ENCODE results near the gene PRSS53. TPM values are rescaled to one million over a fixed set of nuclear protein-coding genes. Genes with fewer than 3 reads are reported as not detected.
A peak's percentile ranks its signal among the peaks of the same experiment; 100 is the strongest.

PRSS53 gene
- polyA plus RNA-seq, 4 donors = 1.2 to 4.7 (median 1.7) TPM

- no peaks in the 10 kb centered on the region for H3K9me3 ChIP-seq (ENCODE audit: control insufficient read depth in 2 of 2, insufficient read depth in 1 of 2, low read depth in 1 of 2, low read length in 1 of 2)
- no peaks in the 10 kb centered on the region for H3K27me3 ChIP-seq (ENCODE audit: control insufficient read depth in 3 of 3, insufficient read depth in 3 of 3, low read length in 3 of 3)
- DNase-seq (no peak), FAIRE-seq (no peak)
- H3K27ac ChIP-seq (ENCODE audit: low read depth in 1 of 3, low read length in 2 of 3) = no peak overlapping the region
- H3K4me1 ChIP-seq (ENCODE audit: control insufficient read depth in 3 of 3, insufficient read depth in 2 of 3, low read depth in 1 of 3, low read length in 2 of 3) = no peaks in the 10 kb centered on the region
- H3K36me3 ChIP-seq (ENCODE audit: control insufficient read depth in 3 of 3, insufficient read depth in 2 of 3, low read depth in 1 of 3, low read length in 3 of 3) = peaks cover 0 to 35% (median 8%) of the 10 kb centered on the region in 3 donors
- 94 to 96% (median 95%) methylated on average over 9 of the region's 9 CpGs for WGBS, 3 donors
- no peak overlapping the region for H3K4me3 ChIP-seq (ENCODE audit: low read depth in 1 of 3, low read length in 3 of 3)
Observed at GRCh38 chr16:31063495-31063842, 25.3 kb downstream of the PRSS53 start.

- Histone ChIP-seq H3K4me1 (ENCODE audit: control insufficient read depth in 3 of 3, insufficient read depth in 2 of 3, low read depth in 1 of 3, low read length in 2 of 3) (no peaks in the 10 kb centered on the region), H3K27ac (ENCODE audit: low read depth in 1 of 3, low read length in 2 of 3) (no peak overlapping the region), H3K27me3 (ENCODE audit: control insufficient read depth in 3 of 3, insufficient read depth in 3 of 3, low read length in 3 of 3) (no peaks in the 10 kb centered on the region), H3K36me3 (ENCODE audit: control insufficient read depth in 3 of 3, insufficient read depth in 2 of 3, low read depth in 1 of 3, low read length in 3 of 3) (peaks cover 0 to 43% (median 8%) of the 10 kb centered on the region in 3 donors), H3K4me3 (ENCODE audit: low read depth in 1 of 3, low read length in 3 of 3) (no peak overlapping the region), H3K9me3 (ENCODE audit: control insufficient read depth in 2 of 2, insufficient read depth in 1 of 2, low read depth in 1 of 2, low read length in 1 of 2) (no peaks in the 10 kb centered on the region)
- WGBS, 3 donors = 97% methylated on average over 48 to 54 of the region's 54 CpGs
- DNase-seq (no peak), FAIRE-seq (no peak)
Observed at GRCh38 chr16:31061813-31062440, 26.8 kb downstream of the PRSS53 start.

GRCh38 chr16:31061126-31061812 lies 27.5 kb downstream of the PRSS53 start:
- Histone ChIP-seq H3K36me3 (ENCODE audit: control insufficient read depth in 3 of 3, insufficient read depth in 2 of 3, low read depth in 1 of 3, low read length in 3 of 3) (peaks cover 0 to 42% (median 8%) of the 10 kb centered on the region in 3 donors), H3K9me3 (ENCODE audit: control insufficient read depth in 2 of 2, insufficient read depth in 1 of 2, low read depth in 1 of 2, low read length in 1 of 2) (no peaks in the 10 kb centered on the region), H3K27me3 (ENCODE audit: control insufficient read depth in 3 of 3, insufficient read depth in 3 of 3, low read length in 3 of 3) (no peaks in the 10 kb centered on the region), H3K4me3 (ENCODE audit: low read depth in 1 of 3, low read length in 3 of 3) (no peak overlapping the region), H3K4me1 (ENCODE audit: control insufficient read depth in 3 of 3, insufficient read depth in 2 of 3, low read depth in 1 of 3, low read length in 2 of 3) (no peaks in the 10 kb centered on the region), H3K27ac (ENCODE audit: low read depth in 1 of 3, low read length in 2 of 3) (no peak overlapping the region)
- 95 to 98% (median 95%) methylated on average over 37 to 42 of the region's 42 CpGs for WGBS, 3 donors
- no peak for DNase-seq
- no peak for FAIRE-seq

- Histone ChIP-seq H3K4me3 (ENCODE audit: low read depth in 1 of 3, low read length in 3 of 3) (no peak overlapping the region), H3K4me1 (ENCODE audit: control insufficient read depth in 3 of 3, insufficient read depth in 2 of 3, low read depth in 1 of 3, low read length in 2 of 3) (peaks cover 0 to 3% (median 0%) of the 10 kb centered on the region in 3 donors), H3K27ac (ENCODE audit: low read depth in 1 of 3, low read length in 2 of 3) (no peak overlapping the region), H3K9me3 (ENCODE audit: control insufficient read depth in 2 of 2, insufficient read depth in 1 of 2, low read depth in 1 of 2, low read length in 1 of 2) (no peaks in the 10 kb centered on the region), H3K27me3 (ENCODE audit: control insufficient read depth in 3 of 3, insufficient read depth in 3 of 3, low read length in 3 of 3) (no peaks in the 10 kb centered on the region), H3K36me3 (ENCODE audit: control insufficient read depth in 3 of 3, insufficient read depth in 2 of 3, low read depth in 1 of 3, low read length in 3 of 3) (peaks cover 0 to 12% (median 0%) of the 10 kb centered on the region in 3 donors)
- FAIRE-seq (no peak), DNase-seq (no peak)
- 82 to 93% (median 83%) methylated on average over 4 of the region's 4 CpGs for WGBS, 3 donors
Observed at GRCh38 chr16:31055613-31056012, 33.1 kb downstream of the PRSS53 start.

GRCh38 chr16:31052114-31052513 lies 36.6 kb downstream of the PRSS53 start:
- H3K9me3 ChIP-seq (ENCODE audit: control insufficient read depth in 2 of 2, insufficient read depth in 1 of 2, low read depth in 1 of 2, low read length in 1 of 2) = no peaks in the 10 kb centered on the region
- H3K27ac ChIP-seq (ENCODE audit: low read depth in 1 of 3, low read length in 2 of 3) = peak overlapping the region in 1 of 3 donors; percentile 23
- DNase-seq (peak; percentile 81 to 86), FAIRE-seq (no peak)
- H3K27me3 ChIP-seq (ENCODE audit: control insufficient read depth in 3 of 3, insufficient read depth in 3 of 3, low read length in 3 of 3) = no peaks in the 10 kb centered on the region
- peaks cover 0 to 3% (median 0%) of the 10 kb centered on the region in 3 donors for H3K4me1 ChIP-seq (ENCODE audit: control insufficient read depth in 3 of 3, insufficient read depth in 2 of 3, low read depth in 1 of 3, low read length in 2 of 3)
- no peak overlapping the region for H3K4me3 ChIP-seq (ENCODE audit: low read depth in 1 of 3, low read length in 3 of 3)
- WGBS, 3 donors = 9 to 52% (median 10%) methylated on average over 2 of the region's 2 CpGs
- H3K36me3 ChIP-seq (ENCODE audit: control insufficient read depth in 3 of 3, insufficient read depth in 2 of 3, low read depth in 1 of 3, low read length in 3 of 3) = no peaks in the 10 kb centered on the region

- Histone ChIP-seq H3K36me3 (ENCODE audit: control insufficient read depth in 3 of 3, insufficient read depth in 2 of 3, low read depth in 1 of 3, low read length in 3 of 3) (no peaks in the 10 kb centered on the region), H3K27ac (ENCODE audit: low read depth in 1 of 3, low read length in 2 of 3) (no peak overlapping the region), H3K9me3 (ENCODE audit: control insufficient read depth in 2 of 2, insufficient read depth in 1 of 2, low read depth in 1 of 2, low read length in 1 of 2) (no peaks in the 10 kb centered on the region), H3K4me3 (ENCODE audit: low read depth in 1 of 3, low read length in 3 of 3) (no peak overlapping the region), H3K4me1 (ENCODE audit: control insufficient read depth in 3 of 3, insufficient read depth in 2 of 3, low read depth in 1 of 3, low read length in 2 of 3) (peaks cover 0 to 3% (median 0%) of the 10 kb centered on the region in 3 donors), H3K27me3 (ENCODE audit: control insufficient read depth in 3 of 3, insufficient read depth in 3 of 3, low read length in 3 of 3) (no peaks in the 10 kb centered on the region)
- FAIRE-seq (no peak), DNase-seq (no peak)
- WGBS, 3 donors = 76 to 81% (median 80%) methylated on average over 10 of the region's 10 CpGs
Observed at GRCh38 chr16:31050280-31051030, 38.3 kb downstream of the PRSS53 start.

GRCh38 chr16:31043898-31044481 lies 44.8 kb downstream of the PRSS53 start:
- no peaks in the 10 kb centered on the region for H3K27me3 ChIP-seq (ENCODE audit: control insufficient read depth in 3 of 3, insufficient read depth in 3 of 3, low read length in 3 of 3)
- peak overlapping the region in 1 of 3 donors; percentile 46 for H3K27ac ChIP-seq (ENCODE audit: low read depth in 1 of 3, low read length in 2 of 3)
- H3K4me1 ChIP-seq (ENCODE audit: control insufficient read depth in 3 of 3, insufficient read depth in 2 of 3, low read depth in 1 of 3, low read length in 2 of 3) = peaks cover 0 to 9% (median 0%) of the 10 kb centered on the region in 3 donors
- WGBS, 3 donors = 63 to 77% (median 64%) methylated on average over 4 of the region's 4 CpGs
- peaks cover 11 to 24% (median 14%) of the 10 kb centered on the region in 3 donors for H3K36me3 ChIP-seq (ENCODE audit: control insufficient read depth in 3 of 3, insufficient read depth in 2 of 3, low read depth in 1 of 3, low read length in 3 of 3)
- no peak overlapping the region for H3K4me3 ChIP-seq (ENCODE audit: low read depth in 1 of 3, low read length in 3 of 3)
- H3K9me3 ChIP-seq (ENCODE audit: control insufficient read depth in 2 of 2, insufficient read depth in 1 of 2, low read depth in 1 of 2, low read length in 1 of 2) = no peaks in the 10 kb centered on the region
- peak; percentile 55 to 81 for DNase-seq
- FAIRE-seq = no peak

GRCh38 chr16:31043352-31043751 lies 45.4 kb downstream of the PRSS53 start:
- Histone ChIP-seq H3K27me3 (ENCODE audit: control insufficient read depth in 3 of 3, insufficient read depth in 3 of 3, low read length in 3 of 3) (no peaks in the 10 kb centered on the region), H3K4me3 (ENCODE audit: low read depth in 1 of 3, low read length in 3 of 3) (no peak overlapping the region), H3K36me3 (ENCODE audit: control insufficient read depth in 3 of 3, insufficient read depth in 2 of 3, low read depth in 1 of 3, low read length in 3 of 3) (peaks cover 16 to 30% (median 19%) of the 10 kb centered on the region in 3 donors), H3K4me1 (ENCODE audit: control insufficient read depth in 3 of 3, insufficient read depth in 2 of 3, low read depth in 1 of 3, low read length in 2 of 3) (peaks cover 0 to 9% (median 0%) of the 10 kb centered on the region in 3 donors), H3K27ac (ENCODE audit: low read depth in 1 of 3, low read length in 2 of 3) (peak overlapping the region in 1 of 3 donors; percentile 9), H3K9me3 (ENCODE audit: control insufficient read depth in 2 of 2, insufficient read depth in 1 of 2, low read depth in 1 of 2, low read length in 1 of 2) (no peaks in the 10 kb centered on the region)
- DNase-seq (peak in 1 of 2 donors; percentile 43), FAIRE-seq (no peak)
- 40 to 68% (median 42%) methylated on average over 1 of the region's 1 CpG for WGBS, 3 donors
